C4-2B (cell line): ENCODE measurements around the gene FAM110D.

ENCODE experiments used
- CTCF ChIP-seq: fragments of 450-650 bp; conservative IDR thresholded peaks from 2 replicates; pipeline ENCODE4 v1.5.1; 2017; ENCODE audit warnings: mild to moderate bottlenecking
- ZFX ChIP-seq: fragments of 450-650 bp; IDR thresholded peaks from 2 replicates; pipeline ENCODE4 v1.6.1; 2017

- TF ChIP-seq CTCF, result peak; percentile 40; the same call in 1 of the 2 replicates
- TF ChIP-seq ZFX, result no peak
These were observed 18.4 kb downstream of the FAM110D start, which contains the start of gene CNKSR1 for GRCh38 chr1:26177182-26177684.
